Breast epithelium (tissue), 3 donors: Measurements from ENCODE around the gene NRXN3.

ENCODE experiments used
- CTCF ChIP-seq, 3 donors: fragments of 450-650 bp; IDR thresholded peaks; one replicate each; pipeline ENCODE4 v1.5.1; 2016 to 2017; ENCODE audit warnings: antibody characterized with exemption in 3 of 3, mild to moderate bottlenecking in 3 of 3, moderate library complexity in 3 of 3
- POLR2AphosphoS5 ChIP-seq, 3 donors: sonication (generic); formaldehyde crosslinking; IDR thresholded peaks; one replicate each; pipeline ENCODE4 v1.6.1; 2017; ENCODE audit warnings: antibody characterized with exemption in 3 of 3

GRCh38 chr14:79271122-79271521 lies 1100.9 kb downstream of the NRXN3 start:
- TF ChIP-seq CTCF (IDR thresholded peaks at IDR 0.05): no peak
- no peak for TF ChIP-seq POLR2AphosphoS5 (IDR thresholded peaks at IDR 0.05)
